Measurements from ENCODE around the gene GPR6.

The GPR6 gene

DNA sequence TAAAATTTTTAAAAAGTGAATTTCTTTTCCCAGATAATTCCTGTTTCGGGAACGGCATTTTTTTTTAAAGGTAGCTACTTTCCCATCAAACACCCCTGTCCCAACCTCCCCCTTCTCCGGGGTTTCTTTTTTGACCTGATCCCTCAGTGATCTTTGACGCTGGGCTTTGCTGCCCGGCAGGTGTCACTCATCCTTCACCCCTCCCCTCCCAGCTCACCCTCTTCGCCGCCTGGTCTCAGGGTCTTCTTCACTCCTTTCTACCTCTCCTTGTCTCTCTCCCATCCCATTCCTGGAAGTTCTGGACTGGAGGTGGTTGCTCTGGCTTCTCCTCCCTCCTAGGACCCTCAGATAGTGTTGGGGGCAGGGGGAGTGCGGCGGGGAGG is 329 bp upstream of the GPR6 start:
- no peak for TF ChIP-seq CTCF (IDR thresholded peaks at IDR 0.05; ENCODE audit: low read depth, low read length)
- no peak overlapping the region for H3K4me3 ChIP-seq (ENCODE audit: low read depth, low read length)

GRCh38 chr6:109979033-109979921 is 1.2 kb downstream of the GPR6 start:
- TF ChIP-seq CTCF (IDR thresholded peaks at IDR 0.05; ENCODE audit: low read depth, low read length), result no peak
- no peak overlapping the region for H3K4me3 ChIP-seq (ENCODE audit: low read depth, low read length)

DNA sequence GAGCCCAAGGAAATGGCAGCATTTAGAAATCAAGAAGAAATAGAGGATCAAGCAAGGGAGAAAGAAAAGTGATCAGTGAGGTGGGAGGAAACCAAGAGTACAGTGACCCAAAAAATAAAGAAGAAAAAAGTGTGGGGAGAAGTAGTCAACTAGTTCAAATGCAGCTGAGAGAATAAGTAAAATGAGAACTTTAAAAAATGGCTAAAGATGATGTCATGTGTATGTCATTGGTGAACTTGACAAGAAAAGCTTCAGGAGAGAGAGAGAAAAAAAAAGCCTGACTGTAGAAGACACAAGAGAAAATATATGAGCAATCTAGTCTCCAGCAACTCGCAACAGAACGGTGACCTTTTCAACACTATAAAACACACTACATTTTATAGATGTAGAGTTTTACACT is 6.3 kb downstream of the GPR6 start:
- TF ChIP-seq CTCF (IDR thresholded peaks at IDR 0.05; ENCODE audit: low read depth, low read length), result no peak
- H3K4me3 ChIP-seq (ENCODE audit: low read depth, low read length), result no peak overlapping the region

- H3K4me3 ChIP-seq (ENCODE audit: low read depth, low read length), result no peak overlapping the region
- TF ChIP-seq CTCF (IDR thresholded peaks at IDR 0.05; ENCODE audit: low read depth, low read length), result no peak
Measured at GRCh38 chr6:109987196-109987595, 9.1 kb downstream of the GPR6 start.

DNA sequence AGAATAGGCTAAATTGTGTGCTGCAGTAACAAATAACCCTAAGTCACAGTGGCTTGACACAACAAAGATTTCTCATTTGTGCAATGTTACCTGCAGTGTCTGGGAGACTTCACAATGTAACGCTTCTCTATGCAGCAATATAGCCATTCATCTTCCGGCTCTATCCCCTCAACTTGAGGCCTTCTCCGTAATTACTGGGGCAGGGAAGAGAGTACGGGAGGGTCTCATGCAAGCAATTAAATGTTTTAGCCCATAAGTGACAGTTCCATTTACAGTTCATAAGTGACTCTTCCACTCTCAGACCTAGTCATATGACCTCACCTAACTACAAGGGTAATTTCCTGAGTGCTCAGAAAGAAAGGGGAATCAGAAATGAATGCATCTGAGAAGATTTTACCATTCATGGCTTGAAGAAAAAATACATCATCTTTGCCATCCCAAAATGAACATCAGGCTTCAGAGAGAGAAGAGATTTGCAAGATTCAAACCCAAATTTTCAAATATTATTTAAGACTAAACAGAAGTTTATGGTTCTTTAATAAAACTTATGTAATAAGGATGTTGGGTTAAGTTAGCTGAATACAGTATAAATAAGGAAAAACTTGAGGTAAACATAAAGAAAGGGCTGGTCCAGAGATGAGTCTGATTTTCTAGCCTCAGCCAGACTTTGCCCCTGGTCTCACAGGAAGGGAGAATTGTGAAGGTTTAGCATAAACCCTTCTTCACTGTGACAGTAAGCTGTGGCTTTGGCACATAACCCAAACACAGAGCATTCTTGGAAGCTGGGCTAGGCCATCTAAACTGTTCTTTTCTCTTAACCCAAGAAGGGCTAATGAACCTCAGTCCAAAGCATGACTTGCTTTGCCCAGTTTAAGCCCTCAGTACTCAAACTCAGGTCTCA is 13.3 kb downstream of the GPR6 start:
- H3K4me3 ChIP-seq (ENCODE audit: low read depth, low read length), result no peak overlapping the region
- TF ChIP-seq CTCF (IDR thresholded peaks at IDR 0.05; ENCODE audit: low read depth, low read length), result no peak

- H3K4me3 ChIP-seq (ENCODE audit: low read depth, low read length), result no peak overlapping the region
- no peak for TF ChIP-seq CTCF (IDR thresholded peaks at IDR 0.05; ENCODE audit: low read depth, low read length)
Measured at GRCh38 chr6:109998159-109998785, 20.2 kb downstream of the GPR6 start.
